Liver (tissue), 9 donors: ENCODE results near the gene PRR5L. TPM values are rescaled to one million over a fixed set of nuclear protein-coding genes. Genes with fewer than 3 reads are reported as not detected.

Experiments
- DNase-seq: peaks from one replicate; pipeline ENCODE4 v3.0.0-alpha.2; 2017; ENCODE audit warnings: low spot score
- H3K27ac ChIP-seq, 2 donors: one replicate each; pipeline ENCODE4 v1.7.0; 2013; ENCODE audit warnings: inconsistent platforms in 2 of 2, low read length in 2 of 2, control low read depth in 1 of 2, low read depth in 1 of 2, mild to moderate bottlenecking in 1 of 2
- H3K27me3 ChIP-seq, 4 donors: one replicate each; pipeline versions ENCODE4 v1.6.1 to v1.7.0; 2013; ENCODE audit warnings: low read length in 3 of 4, inconsistent platforms in 1 of 4, mild to moderate bottlenecking in 1 of 4, moderate library complexity in 1 of 4; ENCODE audit not compliant: control insufficient read depth in 4 of 4, insufficient read depth in 4 of 4
- H3K36me3 ChIP-seq, 4 donors: one replicate each; pipeline versions ENCODE4 v1.6.1 to v1.7.0; 2013; ENCODE audit warnings: low read length in 3 of 4, mild to moderate bottlenecking in 3 of 4, low read depth in 1 of 4, moderate library complexity in 1 of 4; ENCODE audit not compliant: control insufficient read depth in 4 of 4, insufficient read depth in 3 of 4
- H3K4me1 ChIP-seq, 4 donors: one replicate each; pipeline versions ENCODE4 v1.6.1 to v1.7.0; 2013; ENCODE audit warnings: low read length in 3 of 4, mild to moderate bottlenecking in 3 of 4, moderate library complexity in 1 of 4; ENCODE audit not compliant: control insufficient read depth in 4 of 4, insufficient read depth in 4 of 4
- H3K4me3 ChIP-seq, 3 donors: one replicate each; pipeline versions ENCODE4 v1.6.1 to v1.7.0; 2013; ENCODE audit warnings: low read length in 3 of 3, control low read depth in 1 of 3, low read depth in 1 of 3, mild to moderate bottlenecking in 1 of 3
- H3K9ac ChIP-seq, 2 donors: one replicate each; pipeline ENCODE4 v1.7.0; 2013; ENCODE audit warnings: low read length in 2 of 2, mild to moderate bottlenecking in 2 of 2, moderate library complexity in 2 of 2, control low read depth in 1 of 2, low read depth in 1 of 2
- H3K9me3 ChIP-seq, 4 donors: one replicate each; pipeline versions ENCODE4 v1.6.1 to v1.7.0; 2013; ENCODE audit warnings: low read length in 3 of 4; ENCODE audit not compliant: control insufficient read depth in 4 of 4
- CTCF ChIP-seq: fragments of 150-350 bp; IDR thresholded peaks from 2 replicates; pipeline ENCODE4 v1.5.1; 2017; ENCODE audit warnings: improper control_type of control experiment, low read depth, low read length; ENCODE audit not compliant: missing input control
- EGR1 ChIP-seq, 2 donors: IDR thresholded peaks; 2 replicates each; pipeline ENCODE4 v1.6.1; 2016 to 2018; ENCODE audit warnings: antibody characterized with exemption in 2 of 2, low read depth in 2 of 2
- FOXA1 ChIP-seq: IDR thresholded peaks from 2 replicates; pipeline ENCODE4 v1.6.1; 2016; ENCODE audit warnings: antibody characterized with exemption
- FOXA2 ChIP-seq: IDR thresholded peaks from 2 replicates; pipeline ENCODE4 v1.6.1; 2016; ENCODE audit warnings: antibody characterized with exemption
- GABPA ChIP-seq, 2 donors: IDR thresholded peaks in 1 of 2; conservative IDR thresholded peaks in 1 of 2; 2 replicates each; pipeline ENCODE4 v1.6.1; 2016; ENCODE audit warnings: antibody characterized with exemption in 2 of 2, mild to moderate bottlenecking in 1 of 2, moderate library complexity in 1 of 2
- HNF4A ChIP-seq, 2 donors: conservative IDR thresholded peaks; 2 replicates each; pipeline ENCODE4 v1.6.1; 2016; ENCODE audit warnings: antibody characterized with exemption in 2 of 2, mild to moderate bottlenecking in 2 of 2
- HNF4G ChIP-seq: IDR thresholded peaks from 2 replicates; pipeline ENCODE4 v1.6.1; 2016; ENCODE audit warnings: antibody characterized with exemption
- JUND ChIP-seq, 2 donors: IDR thresholded peaks; 2 replicates each; pipeline ENCODE4 v1.6.1; 2016; ENCODE audit warnings: antibody characterized with exemption in 2 of 2
- MAX ChIP-seq: IDR thresholded peaks from 2 replicates; pipeline ENCODE4 v1.6.1; 2016; ENCODE audit warnings: antibody characterized with exemption
- NR2F2 ChIP-seq: IDR thresholded peaks from 2 replicates; pipeline ENCODE4 v1.6.1; 2016; ENCODE audit warnings: antibody characterized with exemption
- RAD21 ChIP-seq, 2 donors: IDR thresholded peaks; 2 replicates each; pipeline ENCODE4 v1.6.1; 2016; ENCODE audit warnings: antibody characterized with exemption in 2 of 2, mild to moderate bottlenecking in 2 of 2
- RXRA ChIP-seq, 2 donors: IDR thresholded peaks; 2 replicates each; pipeline ENCODE4 v1.6.1; 2017 to 2018; ENCODE audit warnings: antibody characterized with exemption in 2 of 2, mild to moderate bottlenecking in 1 of 2
- SP1 ChIP-seq: IDR thresholded peaks from 2 replicates; pipeline ENCODE4 v1.6.1; 2018; ENCODE audit warnings: antibody characterized with exemption, mild to moderate bottlenecking
- TAF1 ChIP-seq: conservative IDR thresholded peaks from 2 replicates; pipeline ENCODE4 v1.6.1; 2016; ENCODE audit warnings: antibody characterized with exemption, mild to moderate bottlenecking
- YY1 ChIP-seq: IDR thresholded peaks from 2 replicates; pipeline ENCODE4 v1.6.1; 2016; ENCODE audit warnings: antibody characterized with exemption, mild to moderate bottlenecking
- ZBTB33 ChIP-seq: IDR thresholded peaks from 2 replicates; pipeline ENCODE4 v1.6.1; 2016; ENCODE audit warnings: antibody characterized with exemption
- WGBS: extraction: QIAGEN DNeasy Blood & Tissue Kit; methylation state at CpG from one replicate; pipeline ENCODE4 v1.1.7; 2013; 5-methylcytosine and 5-hydroxymethylcytosine counted together
- polyA plus RNA-seq, 2 donors: library from polyadenylated mRNA; stranded (reverse) in 1 of 2; unstranded in 1 of 2; fragments of 200-250 nt in 1 of 2; fragments of >200 nt in 1 of 2; fragmentation: Nextera tagmentation in 1 of 2; extraction: Ambion mirVana in 1 of 2; gene quantifications; one replicate each; pipeline versions ENCODE4 v1.2.1 to v1.2.3, GENCODE V29; 2013 to 2015
- total RNA-seq, 2 donors: library from RNA; depleted of rRNA; stranded (reverse); fragments of >200 nt; gene quantifications; one replicate each; pipeline ENCODE4 v1.2.3, GENCODE V29; 2014
- TF ChIP-seq, protein P1 (sequence below): IDR thresholded peaks from 2 replicates; pipeline ENCODE4 v1.6.1; 2016; ENCODE audit warnings: antibody characterized with exemption, mild to moderate bottlenecking
- donor health status: healthy.
- donor health status: healthy.
- donor health status: healthy.
- donor health status: healthy.
- donor health status: healthy.

PRR5L gene
- total and polyA plus RNA-seq, 4 donors: 1.2 to 8.5 (median 4.5) TPM

- no peak for TF ChIP-seq EGR1 (IDR thresholded peaks at IDR 0.05; ENCODE audit: low read depth in 2 of 2)
- TF ChIP-seq SP1: no peak
- no peak for TF ChIP-seq TAF1
- TF ChIP-seq ZBTB33: no peak
- no peak for TF ChIP-seq NR2F2
- no peak for TF ChIP-seq HNF4A (conservative IDR thresholded peaks at IDR 0.05)
Observed at GRCh38 chr11:36354221-36355003, 58.3 kb downstream of the PRR5L start (continued).

DNA sequence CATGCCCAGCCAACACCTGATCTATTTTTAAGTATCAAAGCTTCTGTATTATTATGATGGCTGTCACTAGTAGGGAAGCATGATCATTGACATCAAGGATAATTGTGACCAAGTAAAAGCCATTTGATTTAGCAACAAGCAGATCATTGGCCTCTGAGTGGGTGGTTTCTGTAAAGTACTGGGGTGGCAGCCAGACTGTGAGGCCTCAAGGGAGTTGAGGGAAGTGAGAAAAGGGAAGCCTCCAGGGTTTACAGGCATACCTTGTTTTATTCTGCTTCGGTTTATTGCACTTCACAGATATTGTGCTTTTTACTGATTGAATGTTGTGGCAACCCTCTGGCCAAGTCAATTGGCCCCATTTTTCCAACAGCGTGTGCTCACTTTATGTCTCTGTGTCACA lies 60.1 kb downstream of the PRR5L start:
- no peak overlapping the region for H3K9ac ChIP-seq
- WGBS: 86% methylated on average over 2 of the region's 2 CpGs
- peaks cover 0 to 4% (median 1%) of the 10 kb centered on the region in 4 donors for H3K4me1 ChIP-seq
- no peak for DNase-seq
- TF ChIP-seq HNF4A (conservative IDR thresholded peaks at IDR 0.05) (no peak), ZBTB33 (no peak), FOXA1 (no peak), FOXA2 (no peak), EGR1 (IDR thresholded peaks at IDR 0.05; ENCODE audit: low read depth in 2 of 2) (no peak), GABPA (IDR thresholded peaks at IDR 0.05 in 1 of 2, conservative IDR thresholded peaks at IDR 0.05 in 1 of 2) (no peak), JUND (IDR thresholded peaks at IDR 0.05) (no peak)
- no peak overlapping the region for H3K27ac ChIP-seq
- H3K36me3 ChIP-seq: no peaks in the 10 kb centered on the region
- H3K4me3 ChIP-seq: no peak overlapping the region
- H3K9me3 ChIP-seq: no peaks in the 10 kb centered on the region
- no peaks in the 10 kb centered on the region for H3K27me3 ChIP-seq

DNA sequence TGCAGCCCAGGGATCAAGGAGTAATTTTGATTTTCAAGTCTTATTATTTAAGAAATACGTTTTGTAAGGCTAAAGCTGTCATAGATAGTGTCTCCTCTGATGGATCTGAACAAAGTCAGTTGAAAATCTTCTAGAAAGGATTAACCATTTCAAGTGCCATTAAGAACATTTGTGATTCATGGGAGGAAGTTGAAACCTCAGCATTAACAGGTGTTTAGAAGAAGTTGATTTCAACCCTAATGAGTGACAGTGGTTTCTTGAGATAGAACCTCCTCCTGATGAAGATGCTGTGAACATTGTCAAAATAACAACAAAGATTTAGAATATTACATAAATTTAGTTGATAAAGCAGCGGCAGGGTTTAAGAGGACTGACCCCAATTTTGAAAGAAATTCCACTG lies 61.7 kb downstream of the PRR5L start:
- Histone ChIP-seq H3K9ac (no peak overlapping the region), H3K4me1 (peaks cover 0 to 8% (median 4%) of the 10 kb centered on the region in 4 donors), H3K36me3 (no peaks in the 10 kb centered on the region), H3K9me3 (no peaks in the 10 kb centered on the region), H3K27me3 (no peaks in the 10 kb centered on the region), H3K4me3 (no peak overlapping the region), H3K27ac (no peak overlapping the region)
- no peak for TF ChIP-seq TAF1
- no peak for TF ChIP-seq EGR1 (IDR thresholded peaks at IDR 0.05; ENCODE audit: low read depth in 2 of 2)
- no peak for TF ChIP-seq YY1
- TF ChIP-seq RXRA (IDR thresholded peaks at IDR 0.05): no peak
- TF ChIP-seq HNF4G: no peak
- TF ChIP-seq FOXA2: no peak
- TF ChIP-seq RAD21 (IDR thresholded peaks at IDR 0.05): no peak
- TF ChIP-seq ZBTB33: no peak
- no peak for TF ChIP-seq GABPA (IDR thresholded peaks at IDR 0.05 in 1 of 2, conservative IDR thresholded peaks at IDR 0.05 in 1 of 2)
- no peak for TF ChIP-seq SP1
- no peak for TF ChIP-seq CTCF
- TF ChIP-seq JUND (IDR thresholded peaks at IDR 0.05): no peak
- TF ChIP-seq, protein P1, sequence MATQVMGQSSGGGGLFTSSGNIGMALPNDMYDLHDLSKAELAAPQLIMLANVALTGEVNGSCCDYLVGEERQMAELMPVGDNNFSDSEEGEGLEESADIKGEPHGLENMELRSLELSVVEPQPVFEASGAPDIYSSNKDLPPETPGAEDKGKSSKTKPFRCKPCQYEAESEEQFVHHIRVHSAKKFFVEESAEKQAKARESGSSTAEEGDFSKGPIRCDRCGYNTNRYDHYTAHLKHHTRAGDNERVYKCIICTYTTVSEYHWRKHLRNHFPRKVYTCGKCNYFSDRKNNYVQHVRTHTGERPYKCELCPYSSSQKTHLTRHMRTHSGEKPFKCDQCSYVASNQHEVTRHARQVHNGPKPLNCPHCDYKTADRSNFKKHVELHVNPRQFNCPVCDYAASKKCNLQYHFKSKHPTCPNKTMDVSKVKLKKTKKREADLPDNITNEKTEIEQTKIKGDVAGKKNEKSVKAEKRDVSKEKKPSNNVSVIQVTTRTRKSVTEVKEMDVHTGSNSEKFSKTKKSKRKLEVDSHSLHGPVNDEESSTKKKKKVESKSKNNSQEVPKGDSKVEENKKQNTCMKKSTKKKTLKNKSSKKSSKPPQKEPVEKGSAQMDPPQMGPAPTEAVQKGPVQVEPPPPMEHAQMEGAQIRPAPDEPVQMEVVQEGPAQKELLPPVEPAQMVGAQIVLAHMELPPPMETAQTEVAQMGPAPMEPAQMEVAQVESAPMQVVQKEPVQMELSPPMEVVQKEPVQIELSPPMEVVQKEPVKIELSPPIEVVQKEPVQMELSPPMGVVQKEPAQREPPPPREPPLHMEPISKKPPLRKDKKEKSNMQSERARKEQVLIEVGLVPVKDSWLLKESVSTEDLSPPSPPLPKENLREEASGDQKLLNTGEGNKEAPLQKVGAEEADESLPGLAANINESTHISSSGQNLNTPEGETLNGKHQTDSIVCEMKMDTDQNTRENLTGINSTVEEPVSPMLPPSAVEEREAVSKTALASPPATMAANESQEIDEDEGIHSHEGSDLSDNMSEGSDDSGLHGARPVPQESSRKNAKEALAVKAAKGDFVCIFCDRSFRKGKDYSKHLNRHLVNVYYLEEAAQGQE: no peak
- no peak for TF ChIP-seq NR2F2
- no peak for TF ChIP-seq FOXA1
- TF ChIP-seq MAX: no peak
- 27% methylated on average over 2 of the region's 2 CpGs for WGBS
- DNase-seq: no peak
